Small intestine (tissue), 7 donors: Measurements from ENCODE around the gene TMEM147. TPM values are rescaled to one million over a fixed set of nuclear protein-coding genes. Genes with fewer than 3 reads are reported as not detected.

Experiments
- DNase-seq, 2 donors: peaks; one replicate each; pipeline versions ENCODE4 v3.0.0 to v3.0.0-alpha.2; 2013
- FAIRE-seq: peaks from 2 replicates; lab custom pipeline; 2012; peaks lifted over from hg19 to GRCh38; lab: Jason Lieb, UNC
- H3K27ac ChIP-seq, 3 donors: one replicate each; pipeline ENCODE4 v1.5.1; 2013; ENCODE audit warnings: low read length in 2 of 3, mild to moderate bottlenecking in 2 of 3, control low read depth in 1 of 3, inconsistent platforms in 1 of 3, low read depth in 1 of 3, moderate library complexity in 1 of 3
- H3K27me3 ChIP-seq, 3 donors: one replicate each; pipeline ENCODE4 v1.6.1; 2013; ENCODE audit warnings: low read length in 3 of 3, inconsistent platforms in 1 of 3; ENCODE audit not compliant: control insufficient read depth in 3 of 3, insufficient read depth in 3 of 3
- H3K36me3 ChIP-seq, 3 donors: one replicate each; pipeline ENCODE4 v1.6.1; 2013; ENCODE audit warnings: low read length in 3 of 3, inconsistent platforms in 1 of 3, low read depth in 1 of 3, mild to moderate bottlenecking in 1 of 3, moderate library complexity in 1 of 3; ENCODE audit not compliant: control insufficient read depth in 3 of 3, insufficient read depth in 2 of 3
- H3K4me1 ChIP-seq, 3 donors: one replicate each; pipeline ENCODE4 v1.6.1; 2013; ENCODE audit warnings: low read length in 2 of 3, inconsistent platforms in 1 of 3, low read depth in 1 of 3, mild to moderate bottlenecking in 1 of 3, moderate library complexity in 1 of 3; ENCODE audit not compliant: control insufficient read depth in 3 of 3, insufficient read depth in 2 of 3
- H3K4me3 ChIP-seq, 3 donors: one replicate each; pipeline ENCODE4 v1.5.1; 2013; ENCODE audit warnings: low read length in 3 of 3, control low read depth in 1 of 3, inconsistent platforms in 1 of 3, low read depth in 1 of 3, mild to moderate bottlenecking in 1 of 3, moderate library complexity in 1 of 3
- H3K9me3 ChIP-seq, 2 donors: one replicate each; pipeline ENCODE4 v1.6.1; 2013; ENCODE audit warnings: low read depth in 1 of 2, low read length in 1 of 2; ENCODE audit not compliant: control insufficient read depth in 2 of 2, insufficient read depth in 1 of 2
- WGBS, 3 donors: extraction: QIAGEN DNeasy Blood & Tissue Kit; methylation state at CpG; one replicate each; pipeline ENCODE4 v1.1.7; 2013; 5-methylcytosine and 5-hydroxymethylcytosine counted together
- polyA plus RNA-seq, 4 donors: library from polyadenylated mRNA; stranded (reverse) in 3 of 4; unstranded in 1 of 4; fragments of 200-250 nt in 3 of 4; fragments of 120-200 nt in 1 of 4; gene quantifications; one replicate each; pipeline versions ENCODE4 v1.2.1 to v1.2.3, GENCODE V29; 2013
- donor health status: healthy with polysubstance abuse.
- donor health status: control.
- donor health status: control.
- donor health status: Bipolar disorder and iron deficiency.
- donor health status: healthy.

Gene TMEM147
- polyA plus RNA-seq, 4 donors: 40.3 to 149 (median 77.5) TPM

- H3K36me3 ChIP-seq: peaks cover 0 to 49% (median 0%) of the 10 kb centered on the region in 3 donors
- H3K4me1 ChIP-seq: no peaks in the 10 kb centered on the region
- H3K4me3 ChIP-seq: no peak overlapping the region
- WGBS, 3 donors: 73 to 80% (median 73%) methylated on average over 4 of the region's 4 CpGs
- H3K9me3 ChIP-seq: no peaks in the 10 kb centered on the region
- H3K27ac ChIP-seq: no peak overlapping the region
- DNase-seq: no peak
- no peak for FAIRE-seq
- H3K27me3 ChIP-seq: no peaks in the 10 kb centered on the region
These were observed 42.7 kb upstream of the TMEM147 start for GRCh38 chr19:35502751-35503150.

- H3K4me1 ChIP-seq: peaks cover 0 to 6% (median 0%) of the 10 kb centered on the region in 3 donors
- H3K9me3 ChIP-seq: no peaks in the 10 kb centered on the region
These were observed 39.4 kb upstream of the TMEM147 start for GRCh38 chr19:35506011-35506410.

GRCh38 chr19:35507561-35507960, 37.9 kb upstream of the TMEM147 start:
- no peak overlapping the region for H3K27ac ChIP-seq
- no peaks in the 10 kb centered on the region for H3K9me3 ChIP-seq
- 80 to 89% (median 83%) methylated on average over 11 of the region's 11 CpGs for WGBS, 3 donors
- no peak for FAIRE-seq
- peaks cover 0 to 19% (median 0%) of the 10 kb centered on the region in 3 donors for H3K36me3 ChIP-seq
- DNase-seq: no peak
- H3K4me3 ChIP-seq: no peak overlapping the region
- H3K27me3 ChIP-seq: peaks cover 0 to 17% (median 7%) of the 10 kb centered on the region in 3 donors
- H3K4me1 ChIP-seq: peaks cover 0 to 6% (median 0%) of the 10 kb centered on the region in 3 donors

More at GRCh38 chr19:35506011-35506410, 39.4 kb upstream of the TMEM147 start:
- DNase-seq: peak in 1 of 2 donors; percentile 32
- FAIRE-seq: no peak
- peaks cover 0 to 10% (median 7%) of the 10 kb centered on the region in 3 donors for H3K27me3 ChIP-seq
- H3K27ac ChIP-seq: no peak overlapping the region
- H3K4me3 ChIP-seq: no peak overlapping the region
- WGBS, 3 donors: 32 to 68% (median 35%) methylated on average over 7 of the region's 7 CpGs
- H3K36me3 ChIP-seq: peaks cover 0 to 25% (median 0%) of the 10 kb centered on the region in 3 donors

- Histone ChIP-seq H3K27me3 (peaks cover 0 to 22% (median 11%) of the 10 kb centered on the region in 3 donors), H3K4me3 (no peak overlapping the region), H3K9me3 (no peaks in the 10 kb centered on the region), H3K36me3 (peaks cover 0 to 16% (median 0%) of the 10 kb centered on the region in 3 donors), H3K4me1 (peaks cover 0 to 6% (median 0%) of the 10 kb centered on the region in 3 donors), H3K27ac (no peak overlapping the region)
- FAIRE-seq (no peak), DNase-seq (no peak)
- WGBS, 3 donors: 83 to 88% (median 85%) methylated on average over 3 of the region's 3 CpGs
These were observed 37.3 kb upstream of the TMEM147 start for GRCh38 chr19:35508129-35508528.

GRCh38 chr19:35509018-35509652, 36.3 kb upstream of the TMEM147 start:
- Histone ChIP-seq H3K27me3 (peaks cover 0 to 31% (median 11%) of the 10 kb centered on the region in 3 donors), H3K36me3 (peaks cover 0 to 11% (median 0%) of the 10 kb centered on the region in 3 donors), H3K4me3 (peak overlapping the region in 1 of 3 donors; percentile 52), H3K9me3 (no peaks in the 10 kb centered on the region), H3K4me1 (peaks cover 0 to 6% (median 0%) of the 10 kb centered on the region in 3 donors), H3K27ac (peak overlapping the region in 1 of 3 donors; percentile 67)
- FAIRE-seq (no peak), DNase-seq (peak; percentile 37 to 80)
- 15 to 22% (median 20%) methylated on average over 12 of the region's 12 CpGs for whole genome bisulfite sequencing, 3 donors

GRCh38 chr19:35509861-35510625, 35.4 kb upstream of the TMEM147 start:
- Histone ChIP-seq H3K9me3 (no peaks in the 10 kb centered on the region), H3K27me3 (peaks cover 0 to 37% (median 13%) of the 10 kb centered on the region in 3 donors), H3K4me3 (peak overlapping the region in 1 of 3 donors; percentile 52), H3K4me1 (peaks cover 0 to 6% (median 0%) of the 10 kb centered on the region in 3 donors), H3K36me3 (peaks cover 0 to 9% (median 0%) of the 10 kb centered on the region in 3 donors), H3K27ac (peak overlapping the region in 2 of 3 donors; percentile 23 to 67)
- WGBS, 3 donors: 0 to 3% (median 1%) methylated on average over 37 to 39 of the region's 39 CpGs
- peak; percentile 66 to 92 for DNase-seq
- FAIRE-seq: no peak

GRCh38 chr19:35510626-35510964, 34.8 kb upstream of the TMEM147 start:
- Histone ChIP-seq H3K36me3 (peaks cover 0 to 3% (median 0%) of the 10 kb centered on the region in 3 donors), H3K27me3 (peaks cover 0 to 37% (median 13%) of the 10 kb centered on the region in 3 donors), H3K9me3 (no peaks in the 10 kb centered on the region), H3K4me3 (peak overlapping the region in 1 of 3 donors; percentile 52), H3K4me1 (peaks cover 0 to 6% (median 0%) of the 10 kb centered on the region in 3 donors), H3K27ac (no peak overlapping the region)
- FAIRE-seq: no peak
- WGBS, 3 donors: 5 to 13% (median 9%) methylated on average over 14 to 15 of the region's 15 CpGs
- DNase-seq: no peak

- Histone ChIP-seq H3K4me3 (no peak overlapping the region), H3K9me3 (no peaks in the 10 kb centered on the region), H3K36me3 (peaks cover 0 to 2% (median 0%) of the 10 kb centered on the region in 3 donors), H3K4me1 (peaks cover 0 to 6% (median 0%) of the 10 kb centered on the region in 3 donors), H3K27me3 (peaks cover 0 to 37% (median 13%) of the 10 kb centered on the region in 3 donors), H3K27ac (no peak overlapping the region)
- WGBS, 3 donors: 67 to 73% (median 73%) methylated on average over 5 to 7 of the region's 7 CpGs
- DNase-seq (no peak), FAIRE-seq (no peak)
These were observed 34.1 kb upstream of the TMEM147 start for GRCh38 chr19:35511337-35511736.
